A673 (cell line): ENCODE measurements around the gene CPM.

Experiments
- CTCF ChIP-seq: fragments of 300-800, 200-600 bp; sonication (generic); conservative IDR thresholded peaks from 2 replicates; pipeline ENCODE4 v1.5.1; 2017; ENCODE audit warnings: low read depth, mild to moderate bottlenecking, antibody characterized with exemption, low read length, moderate library complexity, mixed read lengths
- EZH2 ChIP-seq: fragments of 200-600 bp; sonication (generic); IDR thresholded peaks from 2 replicates; pipeline ENCODE4 v1.6.1; 2017; ENCODE audit warnings: borderline replicate concordance, low read depth, mild to moderate bottlenecking, mixed read lengths, antibody characterized with exemption, low read length; ENCODE audit not compliant: poor library complexity, severe bottlenecking

DNA sequence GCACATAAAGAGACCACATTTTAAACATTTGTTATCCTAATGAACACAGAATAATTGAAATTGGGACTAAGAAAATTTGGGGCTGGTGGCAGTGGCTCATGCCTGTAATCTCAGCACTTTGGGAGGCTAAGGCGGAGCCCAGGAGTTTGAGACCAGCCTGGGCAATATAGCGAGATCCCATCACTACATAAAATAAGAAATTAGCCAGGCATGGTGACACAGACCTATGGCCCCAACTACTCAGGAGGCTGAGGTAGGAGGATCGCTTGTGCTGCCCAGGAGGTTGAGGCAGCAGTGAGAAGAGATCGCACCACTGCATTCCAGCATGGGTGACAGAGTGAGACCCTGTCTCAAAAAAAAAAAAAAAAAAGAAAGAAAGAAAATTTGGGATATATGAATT, 59.7 kb downstream of the CPM start:
- TF ChIP-seq EZH2 (no peak), CTCF (no peak)
